GM12864 (cell line): ENCODE data around the gene BAG5.

Experiments
- DNase-seq: peaks from one replicate; pipeline ENCODE4 v3.0.0-alpha.2; 2011; ENCODE audit warnings: low read depth
- H3K4me3 ChIP-seq: 2 replicates; pipeline ENCODE4 v1.5.1; 2011; ENCODE audit warnings: mild to moderate bottlenecking, low read depth, low read length, control low read depth
- TF ChIP-seq, protein P1 (sequence below): IDR thresholded peaks from 2 replicates; pipeline ENCODE4 v1.5.1; 2011; ENCODE audit warnings: low read depth, mild to moderate bottlenecking, moderate library complexity, low read length, control low read depth, inconsistent platforms; ENCODE audit errors: missing control alignments

BAG5 gene

DNA sequence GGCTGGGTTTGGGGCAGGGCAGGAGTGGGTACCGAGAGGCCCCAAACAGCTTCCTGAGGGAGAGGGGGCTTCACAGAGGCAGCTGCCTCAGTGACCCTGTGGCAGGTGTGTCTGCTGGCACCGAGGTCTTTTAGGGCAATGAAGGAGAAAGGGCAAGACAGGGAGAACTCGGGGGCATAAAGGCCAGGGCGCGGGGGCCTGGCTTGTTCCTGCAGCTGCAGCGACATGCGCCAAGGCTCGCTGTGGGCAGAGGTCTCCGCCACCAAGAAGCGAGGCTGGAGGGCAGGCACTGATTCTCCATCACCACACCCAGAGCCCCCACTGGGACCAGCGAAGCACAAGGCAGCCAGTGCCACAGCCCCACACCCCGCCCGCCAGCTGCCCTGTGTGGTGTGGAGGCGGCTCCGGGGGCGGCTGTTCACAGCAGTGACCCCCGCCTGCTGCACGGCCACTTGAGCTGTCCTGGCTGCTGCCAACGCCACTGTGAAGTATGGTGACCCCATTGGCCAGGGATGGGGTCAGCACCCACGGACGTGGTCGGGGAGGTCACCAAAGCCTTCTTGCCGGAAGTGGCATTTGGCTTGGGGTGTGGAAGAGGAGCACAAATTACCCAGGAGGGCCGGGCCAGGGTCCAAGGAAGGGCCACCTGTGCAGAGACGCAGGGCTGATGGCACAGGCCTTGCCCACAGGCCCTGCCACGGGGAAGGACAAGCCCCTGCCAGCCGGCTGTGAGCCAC, 16.4 kb downstream of the BAG5 start:
- no peak overlapping the region for H3K4me3 ChIP-seq
- TF ChIP-seq, protein P1, sequence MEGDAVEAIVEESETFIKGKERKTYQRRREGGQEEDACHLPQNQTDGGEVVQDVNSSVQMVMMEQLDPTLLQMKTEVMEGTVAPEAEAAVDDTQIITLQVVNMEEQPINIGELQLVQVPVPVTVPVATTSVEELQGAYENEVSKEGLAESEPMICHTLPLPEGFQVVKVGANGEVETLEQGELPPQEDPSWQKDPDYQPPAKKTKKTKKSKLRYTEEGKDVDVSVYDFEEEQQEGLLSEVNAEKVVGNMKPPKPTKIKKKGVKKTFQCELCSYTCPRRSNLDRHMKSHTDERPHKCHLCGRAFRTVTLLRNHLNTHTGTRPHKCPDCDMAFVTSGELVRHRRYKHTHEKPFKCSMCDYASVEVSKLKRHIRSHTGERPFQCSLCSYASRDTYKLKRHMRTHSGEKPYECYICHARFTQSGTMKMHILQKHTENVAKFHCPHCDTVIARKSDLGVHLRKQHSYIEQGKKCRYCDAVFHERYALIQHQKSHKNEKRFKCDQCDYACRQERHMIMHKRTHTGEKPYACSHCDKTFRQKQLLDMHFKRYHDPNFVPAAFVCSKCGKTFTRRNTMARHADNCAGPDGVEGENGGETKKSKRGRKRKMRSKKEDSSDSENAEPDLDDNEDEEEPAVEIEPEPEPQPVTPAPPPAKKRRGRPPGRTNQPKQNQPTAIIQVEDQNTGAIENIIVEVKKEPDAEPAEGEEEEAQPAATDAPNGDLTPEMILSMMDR, result no peak
- DNase-seq, result no peak

DNA sequence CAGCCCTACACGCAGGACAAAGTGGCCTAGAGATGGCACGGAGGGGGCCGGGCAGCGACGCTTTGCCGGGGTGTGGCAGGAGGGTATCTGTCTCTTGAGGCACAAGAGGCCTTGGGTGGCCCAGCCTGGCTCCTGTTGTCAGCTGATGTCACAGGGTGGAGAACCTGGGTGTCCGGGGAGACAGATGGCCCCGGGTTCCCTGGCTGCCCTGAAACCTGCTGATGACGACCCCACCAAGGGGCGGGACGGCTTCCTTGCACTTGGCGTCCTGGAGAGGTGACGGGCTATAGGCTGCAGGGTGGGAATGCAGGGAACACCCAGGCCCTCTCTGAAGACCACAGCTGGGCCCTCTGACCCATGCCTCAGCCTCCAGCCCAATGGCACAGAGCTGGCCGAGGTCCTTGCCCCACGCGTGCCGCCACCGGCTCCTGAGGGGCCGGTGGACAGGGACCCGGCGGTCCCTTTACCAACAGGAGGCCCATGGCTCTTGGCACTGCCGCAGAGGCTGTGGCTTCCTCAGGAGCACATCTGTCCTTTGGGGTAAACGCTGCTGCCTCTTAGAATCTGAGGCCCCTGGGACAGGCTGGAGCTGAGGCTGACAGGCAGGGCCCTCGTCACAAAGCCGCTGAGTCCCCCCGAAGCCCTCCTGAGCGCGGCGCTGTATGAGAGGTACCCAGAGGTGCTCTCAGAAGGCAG, 17.1 kb downstream of the BAG5 start:
- no peak overlapping the region for H3K4me3 ChIP-seq
- TF ChIP-seq, protein P1, result no peak
- no peak for DNase-seq

DNA sequence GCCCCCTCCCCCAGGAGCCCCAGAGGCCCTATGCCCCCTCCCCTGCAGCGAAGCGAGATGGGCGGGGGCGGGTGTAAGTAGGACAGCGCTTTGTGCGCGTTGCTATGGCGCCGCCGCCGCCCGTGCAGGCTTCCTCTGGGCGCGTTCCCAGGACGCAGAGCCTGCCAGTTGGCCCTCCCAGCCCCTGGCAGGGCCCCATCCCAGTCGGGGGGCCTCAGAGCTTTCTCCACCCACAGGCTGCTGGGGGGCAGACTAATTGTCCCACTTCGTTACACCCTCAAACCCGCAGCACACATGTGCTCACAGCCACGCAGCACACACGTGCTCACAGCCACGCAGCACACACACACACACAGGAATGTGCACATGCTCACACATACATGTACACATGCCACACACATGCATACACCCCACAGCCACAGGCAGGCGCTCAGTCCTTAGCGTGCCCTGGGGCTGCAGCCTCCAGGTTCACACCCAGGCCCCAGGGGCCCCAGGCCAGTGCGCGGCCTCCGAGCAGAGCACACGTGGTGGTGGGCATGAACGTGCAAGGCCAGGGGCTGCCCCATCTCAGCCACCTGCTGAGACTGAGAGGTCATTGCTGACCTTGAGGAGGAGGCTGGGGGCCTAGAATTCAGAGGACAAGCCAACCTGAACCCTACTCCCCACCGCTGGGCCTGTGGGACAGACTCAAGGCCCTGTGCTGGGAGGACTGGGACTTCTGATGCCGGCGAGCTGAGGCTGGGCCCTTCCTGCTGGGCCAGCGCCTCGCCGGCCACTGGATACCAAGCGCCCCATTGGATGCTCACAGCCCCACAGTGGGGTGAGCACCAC, 17.9 kb downstream of the BAG5 start:
- TF ChIP-seq, protein P1, result no peak
- no peak for DNase-seq
- H3K4me3 ChIP-seq, result no peak overlapping the region

DNA sequence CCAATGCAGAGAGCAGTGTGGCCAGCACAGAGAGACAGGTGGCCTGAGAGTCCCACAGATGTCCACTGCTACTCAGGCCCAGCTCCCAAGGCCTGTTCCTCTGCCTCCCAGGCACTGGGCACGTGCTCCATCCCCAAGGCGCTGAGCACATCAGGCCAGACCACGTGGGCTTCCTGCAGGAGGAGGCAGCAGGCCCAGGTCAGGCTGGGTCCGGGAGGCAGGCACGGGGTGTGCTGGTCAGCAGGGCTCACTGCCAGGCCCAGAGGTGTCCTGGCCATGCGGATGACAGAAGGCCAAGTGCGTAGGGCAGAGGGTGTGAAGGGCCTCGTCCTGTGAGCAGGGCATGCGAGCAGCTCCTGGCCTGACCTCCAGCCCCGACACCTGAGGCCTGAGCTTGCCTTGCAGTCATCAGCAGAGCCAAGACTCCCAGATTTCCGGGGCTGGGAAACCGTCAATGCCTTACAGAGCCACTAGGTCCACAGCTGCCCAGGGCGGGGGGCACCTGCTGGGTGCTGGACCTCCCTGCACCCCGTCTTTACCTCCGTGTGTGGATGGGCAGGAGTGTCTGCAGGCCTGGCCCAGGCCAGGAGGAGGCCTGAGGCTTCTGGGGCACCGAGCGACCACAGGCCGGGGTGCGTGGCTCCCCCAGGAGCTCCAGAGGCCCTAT, 18.6 kb downstream of the BAG5 start:
- no peak overlapping the region for H3K4me3 ChIP-seq
- TF ChIP-seq, protein P1, result no peak
- DNase-seq, result no peak

DNA sequence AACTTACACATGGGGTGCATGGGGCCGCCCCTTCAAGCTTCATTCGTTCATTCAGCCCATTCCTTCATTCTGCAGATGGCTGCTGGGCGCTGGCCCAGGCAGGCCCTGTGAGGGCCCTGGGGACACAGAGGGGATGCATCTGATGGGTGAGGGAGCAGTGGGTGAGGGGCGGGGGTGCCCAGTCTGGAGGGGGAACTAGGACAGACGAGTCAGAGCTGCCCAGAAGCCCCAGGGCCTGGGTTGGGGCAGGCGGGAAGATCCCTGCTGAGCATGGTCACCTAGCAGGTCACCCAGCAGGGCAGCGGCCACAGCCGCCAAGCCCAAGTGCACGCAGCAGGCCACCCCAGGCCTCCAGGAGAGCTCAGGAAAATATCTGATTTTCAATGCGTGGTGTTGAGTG, 19.3 kb downstream of the BAG5 start:
- DNase-seq, result no peak
- TF ChIP-seq, protein P1, result no peak
- H3K4me3 ChIP-seq, result no peak overlapping the region

DNA sequence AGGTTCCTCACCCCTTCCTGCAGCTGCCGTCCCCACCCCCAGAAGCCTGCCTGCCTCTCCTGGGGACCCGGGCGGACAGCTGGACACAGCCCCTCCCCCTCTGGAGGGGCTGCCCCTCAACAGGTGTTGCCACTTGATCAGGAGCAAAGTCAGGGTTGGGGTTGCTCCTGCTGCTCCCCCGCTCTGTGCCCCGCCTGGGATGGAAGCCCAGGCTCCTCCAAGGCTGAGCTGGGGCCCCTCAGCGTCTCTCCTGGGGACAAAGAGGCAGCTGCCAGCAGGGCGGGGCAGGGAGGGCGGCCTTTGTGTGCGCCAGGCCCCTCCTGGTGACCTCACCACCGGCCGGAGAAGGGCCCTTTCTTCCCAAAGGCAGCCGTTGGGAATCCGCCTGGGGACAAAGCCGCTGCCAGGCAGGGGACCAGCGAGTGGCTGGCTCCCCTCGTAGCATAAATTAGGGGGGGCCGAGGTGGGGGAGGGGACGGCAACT, 19.8 kb downstream of the BAG5 start:
- H3K4me3 ChIP-seq, result no peak overlapping the region
- DNase-seq, result no peak
- TF ChIP-seq, protein P1, result no peak
